Measurements from ENCODE around the gene NRP1. TPM values are rescaled to one million over a fixed set of nuclear protein-coding genes. Genes with fewer than 3 reads are reported as not detected.
"Not testable (repeated sequence)": the region's sequence is repeated elsewhere in the genome, so short reads cannot be mapped to it uniquely, and the experiment has no call there.

The NRP1 gene
- total RNA-seq, 1 experiment from 2014 or later: 9.1 TPM

- no peak for DNase-seq (ENCODE audit: low spot score)
Observed at GRCh38 chr10:33321516-33321915, 13.0 kb downstream of the NRP1 start.

DNA sequence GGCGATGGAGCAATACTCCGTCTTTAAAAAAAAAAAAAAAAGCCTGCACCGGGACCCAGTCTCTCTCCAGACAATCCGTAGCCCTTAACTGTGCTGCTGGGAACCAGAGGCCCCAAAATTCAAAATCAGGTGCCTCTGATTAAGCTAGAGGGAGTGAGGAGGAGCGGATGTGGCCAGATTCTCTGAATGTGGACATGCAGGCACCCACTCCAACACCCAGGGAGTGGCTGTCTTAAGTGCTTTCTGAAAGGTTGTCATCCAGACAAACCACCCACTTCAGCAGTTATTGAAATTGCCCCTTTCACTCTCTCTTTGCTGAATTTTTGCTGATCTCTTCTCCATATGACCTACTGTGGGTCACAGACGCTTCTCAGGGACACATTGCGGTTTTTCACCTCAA lies 14.2 kb downstream of the NRP1 start:
- no peak for DNase-seq (ENCODE audit: low spot score)

DNA sequence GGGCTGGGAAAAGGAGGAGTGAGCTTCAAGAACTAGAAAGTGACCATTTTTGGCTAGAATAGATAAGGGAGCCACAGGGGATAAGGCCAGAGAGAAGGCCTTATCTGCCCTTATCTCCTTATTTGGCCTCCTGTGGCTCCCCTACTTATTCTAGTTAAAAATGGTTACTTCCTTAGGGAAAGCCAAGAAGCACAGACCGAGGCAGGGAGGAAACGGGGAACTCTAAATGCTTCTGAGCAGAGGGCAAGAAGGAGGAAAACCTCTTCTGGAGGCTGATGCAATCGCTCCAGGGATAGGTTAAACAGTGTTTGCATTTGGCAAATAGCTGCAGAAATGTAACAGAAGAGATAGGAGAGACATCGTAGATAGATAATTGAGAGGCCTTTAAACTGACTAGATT lies 18.6 kb downstream of the NRP1 start:
- no peak for DNase-seq (ENCODE audit: low spot score)

DNA sequence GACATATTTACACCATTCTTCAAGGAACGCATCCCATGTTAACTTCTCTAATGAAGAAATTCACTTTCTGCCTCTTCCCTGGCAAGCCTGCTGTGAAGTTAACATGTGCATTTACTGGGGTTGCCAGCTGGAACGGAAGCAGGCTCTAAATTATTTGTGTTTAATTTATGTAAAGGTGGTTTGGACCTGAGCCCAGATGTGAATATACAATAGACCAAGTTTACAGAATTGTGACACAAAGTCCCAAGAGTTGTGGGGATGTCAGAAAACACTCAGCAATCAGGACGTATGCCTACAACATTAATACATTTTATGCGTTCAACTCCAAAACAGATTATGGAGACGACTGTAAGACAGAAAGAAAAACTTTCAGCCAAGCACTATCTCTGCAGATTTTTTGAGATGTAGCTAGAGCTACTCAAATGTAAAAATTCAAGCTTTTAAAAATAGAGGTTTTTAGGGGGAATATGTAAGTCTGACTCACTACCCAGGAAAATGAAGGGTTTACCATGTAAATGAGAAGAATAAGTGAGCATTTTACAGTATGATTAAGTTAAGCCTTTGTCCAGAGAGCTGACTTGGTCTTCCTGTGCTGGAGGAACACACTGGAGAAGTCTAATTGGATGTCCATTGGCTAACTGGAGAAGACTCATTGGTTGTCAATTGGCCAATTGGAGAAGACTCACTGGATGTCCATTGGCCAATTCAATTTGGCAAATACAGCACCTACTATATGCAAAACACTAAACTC lies 19.5 kb downstream of the NRP1 start:
- no peak for DNase-seq (ENCODE audit: low spot score)

DNA sequence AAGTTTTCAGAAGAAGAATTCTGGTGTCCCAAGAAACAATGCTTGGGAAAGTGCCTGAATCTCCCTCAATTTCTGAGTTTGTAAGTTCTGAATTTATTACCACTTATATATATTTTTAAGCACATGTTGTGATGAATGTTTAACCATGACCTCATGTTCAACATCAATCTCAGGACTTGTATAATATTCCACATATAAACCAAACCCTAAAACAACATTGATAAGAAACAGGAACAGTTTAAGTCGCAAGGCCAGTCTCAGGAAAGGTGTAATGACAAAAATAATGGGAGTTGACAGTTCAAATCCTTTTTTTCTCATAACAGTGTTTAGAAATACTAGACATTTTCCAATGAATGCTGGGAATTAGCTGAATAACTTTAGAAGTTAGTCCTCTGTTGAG lies 22.8 kb downstream of the NRP1 start:
- DNase-seq (ENCODE audit: low spot score): no peak

DNA sequence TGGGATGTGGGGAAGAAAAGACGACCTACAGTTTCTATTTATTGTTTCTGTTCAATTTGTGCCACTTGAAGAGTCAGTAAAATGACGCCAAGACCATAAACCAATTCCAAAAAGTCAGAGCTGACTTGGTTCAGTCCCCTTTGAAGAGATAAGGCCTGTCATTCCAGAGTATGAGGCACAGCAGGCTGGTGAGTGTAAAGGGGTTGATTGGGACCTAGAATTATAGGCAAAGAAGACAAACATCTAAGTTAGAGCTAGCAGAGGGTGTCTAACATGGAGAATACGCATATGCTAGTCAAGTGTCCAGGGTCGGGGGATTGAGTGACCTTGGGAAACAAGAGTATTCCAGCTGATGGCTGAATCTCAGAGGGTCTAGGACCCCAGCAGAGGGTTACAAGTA lies 23.6 kb downstream of the NRP1 start:
- DNase-seq (ENCODE audit: low spot score): no peak

DNA sequence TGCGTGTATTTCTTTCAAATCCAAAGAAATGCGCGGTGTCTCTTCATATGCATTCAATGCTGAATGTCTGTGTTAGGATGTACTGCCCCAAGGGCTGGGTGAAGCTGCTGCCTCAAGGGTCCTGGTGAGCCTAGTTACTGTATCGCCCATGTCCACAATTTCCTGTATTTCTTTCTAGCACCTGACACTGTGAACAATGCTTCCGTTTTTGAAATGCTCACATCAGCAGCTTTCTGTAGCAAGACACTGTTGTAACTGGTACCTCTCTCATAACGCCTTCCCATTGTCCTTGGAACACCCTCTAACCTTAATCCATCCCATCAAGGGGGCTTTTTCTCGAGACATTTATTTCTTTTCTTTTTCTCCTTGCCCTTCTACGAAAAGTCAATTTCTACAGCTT lies 25.1 kb downstream of the NRP1 start:
- DNase-seq (ENCODE audit: low spot score): no peak

- DNase-seq (ENCODE audit: low spot score): no peak
Observed at GRCh38 chr10:33307835-33308234, 26.6 kb downstream of the NRP1 start.

GRCh38 chr10:33306701-33307519 lies 27.6 kb downstream of the NRP1 start:
- peak; percentile 29 for DNase-seq (ENCODE audit: low spot score)

- DNase-seq (ENCODE audit: low spot score): no peak
Observed at GRCh38 chr10:33306126-33306525, 28.3 kb downstream of the NRP1 start.

DNA sequence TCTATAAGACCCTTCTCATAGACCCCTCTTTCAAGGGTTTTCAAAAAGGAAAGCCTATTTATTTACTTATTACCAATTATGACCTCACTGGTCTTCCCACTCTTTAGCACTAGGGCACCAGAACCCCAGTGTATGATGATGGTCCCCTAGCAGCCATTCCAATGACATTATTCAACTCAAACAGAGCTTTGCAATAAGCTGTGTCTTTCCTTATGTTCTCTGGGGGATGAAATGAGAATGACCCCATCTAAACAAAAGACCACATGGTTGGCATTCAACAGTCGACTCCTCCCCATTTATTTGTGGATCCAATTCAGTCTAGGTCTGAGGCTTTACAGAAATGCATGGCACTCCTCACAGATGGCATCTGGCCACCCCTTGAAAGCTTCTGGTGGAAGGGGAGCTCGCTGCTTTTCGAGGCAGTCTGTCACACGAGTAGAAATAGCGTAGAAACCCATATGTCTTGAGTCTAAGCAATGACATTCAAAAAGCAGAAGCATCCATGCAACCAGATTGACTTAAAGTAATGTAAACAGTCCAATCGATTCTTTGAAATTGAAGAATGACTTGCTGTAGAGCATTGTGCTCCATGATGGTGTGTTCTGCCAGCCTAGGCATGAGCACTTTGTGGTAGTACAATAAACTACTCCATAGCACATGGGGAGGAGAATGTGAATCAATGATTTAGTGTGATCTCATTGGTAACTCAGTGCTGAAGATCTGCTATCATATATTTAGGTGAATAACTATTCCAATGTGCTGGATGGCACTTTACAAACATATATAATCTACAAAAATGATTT lies 29.8 kb downstream of the NRP1 start:
- DNase-seq (ENCODE audit: low spot score): no peak

GRCh38 chr10:33303988-33304387 lies 30.5 kb downstream of the NRP1 start:
- no peak for DNase-seq (ENCODE audit: low spot score)

- DNase-seq (ENCODE audit: low spot score): no peak
Observed at GRCh38 chr10:33302208-33302829, 32.1 kb downstream of the NRP1 start.

DNA sequence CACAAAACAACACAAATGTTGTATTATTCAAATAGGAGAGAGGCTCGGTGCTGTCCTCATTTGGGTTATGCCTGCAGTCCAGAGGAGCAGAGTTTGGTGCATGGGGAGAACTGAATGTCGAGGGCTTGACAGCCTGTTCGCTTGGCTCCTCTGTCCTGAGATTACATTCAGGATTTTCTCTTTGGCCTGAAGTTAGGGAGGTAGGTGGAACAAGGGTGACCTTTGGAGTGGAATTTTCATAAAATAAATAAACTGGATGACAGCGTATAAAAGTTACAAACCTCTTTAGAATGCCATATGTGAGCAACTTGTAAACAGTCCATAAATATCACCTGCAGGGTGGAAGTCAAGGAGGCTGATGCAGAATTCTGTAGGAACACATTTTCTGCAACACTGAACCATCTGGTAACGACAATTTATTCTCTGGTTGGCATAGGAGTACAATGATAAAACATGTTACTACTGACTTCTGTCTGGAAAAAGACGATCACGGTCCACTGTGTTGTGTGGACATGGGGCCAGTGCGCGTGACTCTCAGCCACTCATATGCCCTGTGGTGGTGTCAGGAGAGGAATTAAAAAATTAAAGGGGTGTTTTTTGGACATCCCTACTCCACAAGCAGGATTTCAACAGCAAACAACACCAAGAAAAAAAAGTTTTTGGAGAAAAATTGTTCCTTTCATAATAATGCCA lies 33.2 kb downstream of the NRP1 start:
- DNase-seq (ENCODE audit: low spot score): no peak

- DNase-seq (ENCODE audit: low spot score): not testable (repeated sequence)
Observed at GRCh38 chr10:33300544-33300943, 33.9 kb downstream of the NRP1 start.

DNA sequence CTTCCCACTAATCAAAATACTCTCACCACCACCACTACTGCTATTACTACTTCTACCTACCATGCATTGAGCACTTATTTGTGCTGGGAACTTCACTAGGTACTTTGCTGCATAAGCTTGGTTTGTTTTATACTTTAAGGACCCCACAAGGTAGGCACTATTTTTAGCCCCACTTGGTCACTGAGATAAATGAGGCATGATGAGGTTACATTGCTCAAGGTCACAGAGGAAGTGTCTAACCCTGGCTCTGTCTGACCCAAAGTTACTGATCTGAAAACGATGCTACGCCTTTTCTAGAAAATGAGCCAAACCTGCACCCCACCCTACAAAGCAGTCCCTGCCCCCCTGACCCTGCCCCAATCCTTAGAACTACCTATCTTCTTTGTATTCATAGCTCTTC lies 35.6 kb downstream of the NRP1 start:
- DNase-seq (ENCODE audit: low spot score): no peak

- no peak for DNase-seq (ENCODE audit: low spot score)
Observed at GRCh38 chr10:33298110-33298509, 36.4 kb downstream of the NRP1 start.

DNA sequence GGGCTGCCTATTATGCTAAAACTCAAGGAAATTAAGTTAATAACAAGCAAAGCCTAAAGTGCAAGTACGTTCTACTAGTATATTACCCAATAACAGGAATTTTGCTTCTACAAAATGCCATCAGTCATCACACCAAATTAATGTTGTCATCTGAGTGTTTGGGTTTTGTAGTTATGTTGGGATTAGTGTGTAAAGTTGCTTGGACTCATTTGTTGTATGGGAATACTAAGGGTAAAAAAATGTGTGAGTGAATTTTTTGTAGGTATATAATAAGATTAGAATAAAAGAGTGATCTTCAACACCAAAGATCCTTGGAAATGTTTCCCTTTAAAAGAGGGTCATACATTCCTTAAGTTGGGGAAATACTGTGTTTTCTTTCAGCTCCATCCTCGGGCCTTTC lies 38.6 kb downstream of the NRP1 start:
- DNase-seq (ENCODE audit: low spot score): no peak

DNA sequence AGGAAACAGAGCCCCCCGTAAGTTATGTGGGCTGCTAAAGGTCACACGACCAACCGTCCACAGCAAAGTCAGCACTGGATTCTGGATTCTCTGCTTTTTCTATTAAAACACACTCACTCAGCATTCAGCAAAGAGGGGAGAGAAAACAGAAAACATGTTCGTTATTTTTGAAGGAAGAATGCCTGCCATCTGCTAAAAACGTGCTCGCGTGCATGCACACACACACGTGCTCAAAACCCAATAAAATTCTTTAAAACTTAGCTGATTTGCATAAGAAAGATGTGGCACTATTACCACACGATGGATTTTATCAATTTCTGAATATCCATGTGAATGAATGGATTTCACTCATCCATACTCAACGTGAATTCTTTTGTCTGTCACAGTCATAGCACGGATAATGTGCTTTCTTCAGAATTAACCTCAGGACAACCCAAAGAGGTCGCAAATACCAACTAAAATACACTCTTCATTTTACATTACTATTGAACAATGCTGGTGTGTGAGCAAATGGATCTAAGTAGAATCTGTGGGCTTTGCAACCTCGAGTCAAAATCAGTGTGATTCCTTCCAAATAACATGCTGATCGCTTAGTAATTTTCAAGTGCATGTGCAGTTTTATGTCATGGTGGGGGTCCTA lies 40.8 kb downstream of the NRP1 start:
- DNase-seq (ENCODE audit: low spot score): no peak

- DNase-seq (ENCODE audit: low spot score): no peak
Observed at GRCh38 chr10:33293076-33293475, 41.4 kb downstream of the NRP1 start.
